ENCODE results near the gene PTPRN2.

The PTPRN2 gene

DNA sequence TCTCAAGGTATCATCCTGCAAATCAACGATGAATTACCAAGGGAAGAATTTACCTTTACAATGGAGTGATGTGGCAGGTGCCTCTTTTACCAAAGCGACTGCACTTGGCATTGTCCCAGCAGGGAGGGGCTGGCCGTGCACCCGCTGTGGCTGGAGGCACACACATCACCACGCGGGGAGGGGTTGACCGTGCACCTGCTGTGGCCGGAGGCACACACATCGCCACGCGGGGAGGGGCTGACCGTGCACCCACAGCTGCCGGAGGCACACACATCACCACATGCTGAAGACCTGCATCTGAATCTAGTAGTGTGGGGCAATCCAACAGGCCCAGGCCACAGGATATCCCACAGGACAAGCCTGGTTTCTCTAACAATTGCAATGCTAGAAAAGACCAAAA lies 757.3 kb downstream of the PTPRN2 start:
- no peak for TF ChIP-seq CTCF (IDR thresholded peaks at IDR 0.05; ENCODE audit: low read depth, low read length)
- no peak for DNase-seq (ENCODE audit: extremely low read depth, low read depth)

DNA sequence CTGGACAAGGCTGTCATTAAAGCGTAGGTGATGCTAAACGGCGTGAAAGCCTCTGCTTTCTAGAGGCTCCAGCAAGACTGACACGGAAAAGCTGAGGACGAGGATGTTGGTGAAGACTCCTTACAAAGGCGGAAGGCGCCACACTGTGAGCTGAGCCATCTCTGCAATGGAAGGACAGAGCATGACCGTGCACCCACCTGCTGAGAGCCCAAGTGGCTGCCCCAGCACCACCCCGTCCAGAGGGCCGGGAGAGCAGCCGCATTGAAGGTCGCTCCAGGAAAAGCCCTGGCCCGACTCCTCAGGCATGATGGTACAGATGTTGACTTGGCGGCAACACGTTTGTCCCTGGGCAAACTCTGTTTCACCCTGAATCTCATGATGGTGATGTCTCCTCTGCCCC lies 758.1 kb downstream of the PTPRN2 start:
- no peak for DNase-seq (ENCODE audit: extremely low read depth, low read depth)
- no peak for TF ChIP-seq CTCF (IDR thresholded peaks at IDR 0.05; ENCODE audit: low read depth, low read length)

DNA sequence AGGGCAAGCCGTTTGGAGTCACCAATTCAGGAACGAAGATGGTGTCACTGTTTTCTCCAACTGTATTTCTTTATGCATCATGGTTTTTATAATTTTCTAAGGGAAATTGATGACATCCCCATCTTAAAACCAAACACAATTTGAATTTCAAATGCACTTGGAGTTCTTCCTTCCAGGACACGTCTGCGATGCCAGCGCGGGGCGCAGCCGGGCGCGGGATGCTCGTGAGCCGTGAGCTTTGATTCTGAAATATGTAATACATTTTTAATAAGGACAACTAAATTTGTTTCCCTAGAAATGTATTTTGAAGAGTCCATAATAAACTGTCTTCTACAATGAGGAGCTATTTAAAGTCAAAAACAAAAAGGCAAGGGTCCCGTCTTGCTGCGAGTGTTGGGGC lies 758.7 kb downstream of the PTPRN2 start:
- no peak for DNase-seq (ENCODE audit: extremely low read depth, low read depth)
- no peak for TF ChIP-seq CTCF (IDR thresholded peaks at IDR 0.05; ENCODE audit: low read depth, low read length)

- no peak for TF ChIP-seq CTCF (IDR thresholded peaks at IDR 0.05; ENCODE audit: low read depth, low read length)
- no peak for DNase-seq (ENCODE audit: extremely low read depth, low read depth)
Observed at GRCh38 chr7:157828190-157828589, 759.4 kb downstream of the PTPRN2 start.

DNA sequence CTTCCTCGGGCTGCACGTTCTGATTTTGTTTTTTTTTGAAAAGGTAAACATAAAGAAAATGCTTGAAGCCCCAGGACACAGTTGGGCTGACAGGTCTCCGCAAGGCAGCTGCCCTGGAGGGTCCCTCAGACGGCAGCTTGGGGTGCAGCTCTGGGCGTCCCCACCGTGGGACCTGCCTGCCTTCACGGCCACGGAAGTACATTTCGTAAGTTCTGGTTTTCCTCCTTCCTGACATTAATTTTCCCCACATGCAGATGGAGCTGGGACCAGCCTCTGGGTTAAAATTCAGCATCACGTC lies 759.8 kb downstream of the PTPRN2 start:
- TF ChIP-seq CTCF (IDR thresholded peaks at IDR 0.05; ENCODE audit: low read depth, low read length): no peak
- DNase-seq (ENCODE audit: extremely low read depth, low read depth): no peak

DNA sequence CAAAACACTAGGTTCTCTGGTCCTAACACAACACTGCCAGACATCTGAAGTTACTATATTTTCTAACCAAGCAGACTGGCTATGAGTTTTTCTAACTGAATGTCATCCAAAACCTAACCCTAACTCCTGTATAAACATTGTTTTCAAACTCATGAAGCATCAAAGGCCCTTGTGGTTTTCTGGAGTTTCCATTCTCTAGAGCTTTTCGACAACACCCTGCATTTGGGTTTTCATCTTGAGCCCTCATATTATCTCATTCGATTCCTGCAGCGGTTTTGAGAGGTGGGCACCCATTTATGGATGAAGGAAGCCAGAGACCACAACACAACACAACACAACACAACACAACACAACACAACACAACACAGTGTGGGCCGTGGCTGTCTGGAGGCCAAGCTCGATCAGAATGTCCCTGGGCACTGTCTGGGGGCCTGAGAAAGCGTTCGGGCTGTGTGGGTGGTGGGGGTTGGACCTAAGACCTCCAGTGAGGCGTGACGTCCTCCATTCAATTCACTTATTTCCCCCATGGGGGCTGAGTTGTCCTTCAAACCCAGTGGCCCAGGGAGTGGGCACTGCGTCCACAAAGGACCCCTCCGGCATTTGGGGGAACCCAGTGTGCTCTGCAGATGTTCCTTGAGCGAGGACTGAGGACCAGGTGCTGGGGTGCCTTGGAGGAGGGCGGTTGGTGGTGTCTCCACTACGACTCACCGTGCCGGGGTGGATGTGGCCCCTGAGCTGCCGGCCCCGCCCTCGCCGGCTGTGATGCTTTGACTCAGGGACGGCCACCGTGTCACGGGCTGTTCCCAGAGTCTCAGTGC lies 760.4 kb downstream of the PTPRN2 start:
- DNase-seq (ENCODE audit: extremely low read depth, low read depth): no peak
- TF ChIP-seq CTCF (IDR thresholded peaks at IDR 0.05; ENCODE audit: low read depth, low read length): no peak

GRCh38 chr7:157826566-157826965 lies 761.1 kb downstream of the PTPRN2 start:
- DNase-seq (ENCODE audit: extremely low read depth, low read depth): no peak
- no peak for TF ChIP-seq CTCF (IDR thresholded peaks at IDR 0.05; ENCODE audit: low read depth, low read length)

Measured in AG09319 (cell line).